Stimulated activated CD8-positive, alpha-beta memory T cell treated with anti-CD3 and anti-CD28 coated beads, Interleukin-4, amount 100 ng/mL, for 1 hour (primary cell): ENCODE measurements around the gene MSL3B.

Source experiments
- DNase-seq, 2 donors: peaks; one replicate each; pipeline ENCODE4 v3.0.0-alpha.2; 2020; ENCODE audit warnings: low read depth in 2 of 2, low spot score in 1 of 2

MSL3B gene

GRCh38 chr2:233853883-233854240 lies 14.3 kb downstream of the MSL3B start:
- no peak for DNase-seq

GRCh38 chr2:233853353-233853752 lies 14.8 kb downstream of the MSL3B start:
- DNase-seq = no peak

- no peak for DNase-seq
These were observed 16.1 kb downstream of the MSL3B start for GRCh38 chr2:233852056-233852455.

DNA sequence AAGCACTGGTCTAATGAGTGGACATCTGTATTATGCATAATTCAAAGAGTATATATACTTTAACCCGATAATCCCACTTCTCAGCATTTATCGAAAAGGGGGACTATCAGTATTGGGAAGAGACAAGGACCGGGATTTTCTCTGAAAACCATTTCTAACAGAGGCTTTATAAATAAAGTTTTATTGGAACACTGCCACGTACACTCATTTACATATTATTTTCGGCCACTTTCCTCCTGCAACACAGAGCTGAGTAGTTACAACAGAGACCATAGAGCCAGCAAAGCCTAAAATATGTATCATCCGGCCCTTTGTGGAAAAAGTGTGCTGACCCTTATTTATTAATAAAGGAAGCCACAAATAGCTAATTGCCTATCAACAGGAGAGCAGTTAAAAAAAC lies 17.0 kb downstream of the MSL3B start:
- DNase-seq = no peak

GRCh38 chr2:233850745-233851144 lies 17.4 kb downstream of the MSL3B start:
- DNase-seq = no peak

DNA sequence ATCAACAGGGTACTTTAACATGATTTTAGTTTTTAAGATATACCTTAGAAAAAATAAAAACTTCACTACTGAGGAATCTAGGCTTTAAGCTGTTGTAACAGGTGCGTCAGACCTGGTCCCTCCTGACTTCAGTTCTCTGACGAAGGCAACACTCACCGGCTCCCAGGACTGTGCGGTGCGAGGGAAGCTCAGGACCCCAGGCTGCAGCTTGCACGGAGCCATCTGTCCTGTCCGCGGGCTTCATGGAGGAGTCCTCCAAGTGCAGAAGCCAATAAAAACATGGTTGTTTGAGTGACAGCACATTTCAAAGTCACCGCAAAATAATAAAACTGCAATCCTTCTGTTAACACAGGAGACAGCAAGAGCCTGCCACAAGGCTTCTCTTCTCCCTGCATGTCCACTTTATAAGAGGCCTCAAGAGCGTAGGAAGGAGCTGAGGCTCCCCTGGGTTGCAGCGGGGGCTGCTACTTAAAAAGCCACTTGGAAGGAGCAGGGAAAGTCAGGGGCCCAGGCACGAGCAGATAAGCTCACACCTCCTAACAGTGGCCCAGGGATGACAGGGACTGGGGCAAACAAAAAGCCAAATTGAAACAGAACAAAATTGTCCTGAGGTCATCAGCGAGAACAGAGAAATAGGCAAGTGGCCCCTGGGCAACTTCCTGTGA lies 18.4 kb downstream of the MSL3B start:
- no peak for DNase-seq

DNA sequence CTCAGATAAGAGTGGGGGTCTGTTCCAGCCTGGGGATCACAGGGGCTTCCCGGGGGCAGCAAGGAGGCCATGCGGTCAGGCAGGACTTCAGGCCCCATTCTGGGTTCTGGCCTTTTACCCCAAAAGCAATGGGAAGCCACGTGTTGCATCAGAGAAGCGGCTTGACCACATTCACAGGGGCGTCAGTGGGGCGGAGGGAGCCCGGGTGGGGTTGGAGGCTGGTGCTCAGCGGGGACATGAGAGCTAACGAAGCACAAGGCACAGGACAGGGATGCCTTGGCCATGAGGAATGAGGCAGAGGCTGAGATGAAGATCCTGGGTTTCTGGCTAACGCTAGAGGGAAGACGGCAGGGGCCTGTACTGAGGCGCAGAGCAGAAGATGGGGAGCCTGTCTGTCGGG lies 19.9 kb downstream of the MSL3B start:
- no peak for DNase-seq

- DNase-seq = no peak
These were observed 20.8 kb downstream of the MSL3B start for GRCh38 chr2:233847248-233847898.

- DNase-seq = no peak
These were observed 21.6 kb downstream of the MSL3B start for GRCh38 chr2:233846387-233847247.

- no peak for DNase-seq
These were observed 22.7 kb downstream of the MSL3B start for GRCh38 chr2:233845301-233846060.

DNA sequence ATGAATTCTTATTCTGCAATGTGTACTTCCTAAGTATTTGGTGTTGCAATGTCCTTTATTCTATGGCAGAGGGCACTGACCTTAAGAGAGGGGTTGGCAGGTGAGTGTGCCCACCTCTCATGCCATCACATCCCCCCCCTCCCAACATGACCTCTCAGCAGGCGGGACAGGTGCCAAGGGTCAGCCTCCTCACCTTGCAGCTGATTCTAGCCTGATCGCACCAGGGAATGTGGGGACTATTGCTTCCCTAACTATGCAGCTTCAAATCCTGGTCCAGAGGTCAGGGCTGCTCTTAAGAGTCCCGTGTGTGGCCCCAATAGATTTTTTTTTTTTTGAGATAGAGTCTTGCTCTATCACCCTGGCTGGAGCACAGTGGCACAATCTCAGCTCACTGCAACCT lies 23.4 kb downstream of the MSL3B start:
- DNase-seq = no peak

DNA sequence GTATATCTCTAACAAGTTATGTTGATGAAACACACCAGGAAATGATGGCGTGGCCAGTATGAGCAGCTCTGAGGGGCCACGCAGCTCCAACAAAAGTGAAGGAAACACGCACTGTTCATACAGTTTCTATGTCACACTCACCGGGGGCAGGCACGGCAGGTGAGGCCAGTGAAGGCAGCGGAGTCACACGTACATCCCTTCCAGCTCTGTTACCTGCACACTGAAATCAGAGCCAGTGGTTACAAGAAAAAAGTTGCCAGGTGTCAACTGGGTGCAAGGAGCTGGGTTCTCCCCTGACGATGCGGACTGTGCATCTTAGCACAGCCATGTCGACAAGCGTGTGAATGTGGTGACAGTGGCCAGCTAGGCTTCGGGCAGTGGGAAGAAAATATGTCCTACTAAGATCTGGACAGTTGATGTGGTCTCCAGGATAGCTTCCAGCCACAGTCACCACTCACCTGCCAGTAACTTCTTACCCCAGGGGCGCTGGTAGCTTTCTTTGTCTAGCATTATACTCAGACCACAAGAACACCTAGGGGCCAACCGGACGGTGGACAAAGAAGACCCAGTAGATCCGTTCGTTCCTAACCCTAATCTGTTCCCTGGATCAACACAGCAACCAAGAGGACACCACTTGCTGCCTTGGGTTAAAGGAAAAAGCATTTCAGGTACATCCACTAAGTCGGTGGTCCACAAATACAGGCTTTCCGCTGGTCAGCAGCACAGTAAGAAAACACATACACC lies 23.9 kb downstream of the MSL3B start:
- no peak for DNase-seq

GRCh38 chr2:233841183-233841582 lies 27.0 kb downstream of the MSL3B start:
- no peak for DNase-seq

DNA sequence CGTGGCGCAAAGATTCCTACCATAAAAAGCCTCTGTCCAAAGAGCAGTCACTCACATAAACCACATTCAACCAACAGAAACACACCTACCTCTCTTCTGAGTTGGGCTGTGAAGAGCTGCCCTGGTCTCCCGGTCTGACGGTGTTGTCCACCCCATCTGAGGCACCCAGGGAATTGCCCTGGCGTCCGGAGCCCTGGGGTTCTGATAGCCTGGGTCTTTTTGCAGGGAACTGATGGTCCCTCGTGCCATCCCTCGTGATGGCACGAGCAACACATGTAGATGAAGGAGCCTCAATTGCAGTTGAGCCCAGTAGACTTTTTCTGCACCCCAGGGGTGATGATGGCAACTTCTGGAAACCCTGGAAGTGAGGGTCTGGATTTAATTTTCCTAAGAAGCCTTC lies 27.7 kb downstream of the MSL3B start:
- no peak for DNase-seq

DNA sequence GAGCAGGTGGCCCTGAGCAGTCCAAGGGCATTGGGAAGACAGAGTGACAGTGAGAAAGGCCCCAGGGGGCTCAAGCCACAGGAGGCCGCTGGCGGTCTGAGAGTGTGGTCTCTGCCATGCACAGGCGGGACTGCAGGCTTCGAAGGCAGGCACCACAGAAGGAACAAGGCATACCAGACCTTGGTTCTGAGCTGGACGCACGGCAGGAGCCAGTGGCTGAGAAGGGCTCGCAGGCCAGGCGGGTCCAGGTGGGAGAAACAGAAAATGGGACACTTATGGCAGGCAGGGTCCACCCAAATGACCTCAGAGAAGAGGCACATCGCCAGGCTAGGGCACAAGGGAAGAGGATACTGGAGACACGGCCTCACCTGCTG lies 28.8 kb downstream of the MSL3B start:
- no peak for DNase-seq

DNA sequence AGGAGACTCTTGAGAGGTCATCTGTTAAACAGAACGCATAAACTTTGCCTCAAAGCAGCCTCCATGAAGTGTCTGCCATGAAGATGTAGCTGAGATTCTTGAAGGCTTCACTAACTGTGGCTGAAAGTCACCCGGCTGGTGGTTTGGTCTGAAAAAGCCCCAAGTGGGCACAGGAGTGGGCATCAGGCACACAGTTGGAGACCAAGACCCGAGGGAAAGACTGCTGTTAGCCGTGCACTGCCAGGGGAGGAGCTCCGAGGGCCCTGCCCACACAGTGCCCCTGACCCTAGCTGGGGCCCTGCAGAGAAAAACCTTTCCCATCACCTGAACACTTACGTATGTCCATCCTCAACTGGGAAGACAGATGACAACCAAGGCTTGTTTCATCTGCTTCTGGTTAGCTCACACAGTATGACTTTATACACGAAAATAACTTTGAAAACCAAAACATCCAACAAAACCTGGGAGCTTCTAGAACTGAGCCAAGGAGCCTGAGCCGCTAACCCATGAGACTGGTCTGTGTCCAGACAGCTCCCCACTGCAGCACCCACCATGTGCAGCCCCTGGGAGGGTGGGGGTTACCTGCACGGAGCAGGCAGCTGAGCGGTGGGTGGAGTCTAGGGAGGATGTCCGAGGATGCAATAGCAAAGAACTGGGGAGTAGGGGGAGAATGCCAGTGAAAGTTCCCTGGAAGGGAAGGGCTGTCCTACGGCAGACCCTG lies 29.3 kb downstream of the MSL3B start:
- no peak for DNase-seq

DNA sequence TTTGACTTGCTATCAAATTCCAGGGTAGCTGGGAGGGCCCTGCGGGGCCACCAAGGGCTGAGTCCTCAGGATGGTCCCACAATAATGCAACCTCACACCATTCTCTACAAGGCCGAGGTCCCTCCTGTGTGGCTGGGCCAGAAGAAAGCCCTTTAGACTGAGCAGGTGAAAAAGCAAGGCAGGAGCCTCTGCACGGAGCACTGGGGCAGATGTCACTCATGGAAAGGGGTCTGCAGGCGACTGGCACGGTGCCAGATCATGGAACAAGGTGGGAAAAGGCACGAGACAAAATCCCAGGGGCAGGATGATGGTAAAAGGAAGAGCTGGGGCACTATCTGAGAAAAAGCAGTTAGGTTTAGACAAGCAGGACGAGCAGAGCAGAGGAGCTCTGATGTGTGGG lies 29.9 kb downstream of the MSL3B start:
- DNase-seq = no peak

- no peak for DNase-seq
These were observed 30.4 kb downstream of the MSL3B start for GRCh38 chr2:233837694-233838229.

DNA sequence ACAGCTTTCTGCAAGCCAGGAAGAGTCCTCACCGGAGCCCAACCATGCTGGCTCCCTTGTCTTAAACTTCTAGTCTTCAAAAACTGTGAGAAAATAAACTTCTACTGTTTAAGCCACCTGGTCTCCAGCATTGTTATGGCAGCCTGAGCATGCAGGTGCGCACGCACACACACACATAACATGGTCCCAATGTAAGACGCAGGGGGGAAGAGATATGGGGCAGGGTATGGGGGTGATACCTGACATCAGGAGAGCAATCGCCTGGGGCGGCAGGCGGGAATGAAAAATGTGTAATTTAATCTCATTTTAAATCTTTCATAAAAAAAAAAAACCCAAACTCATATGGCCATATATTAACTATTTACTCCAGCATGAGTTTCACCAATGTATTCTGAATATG lies 31.8 kb downstream of the MSL3B start:
- DNase-seq = no peak
